ENCODE measurements around the gene FOXP1.

GRCh38 chr3:71144525-71145253 is 438.8 kb downstream of the FOXP1 start:
- no peak for TF ChIP-seq POLR2A (IDR thresholded peaks at IDR 0.05)
- TF ChIP-seq, protein P1, sequence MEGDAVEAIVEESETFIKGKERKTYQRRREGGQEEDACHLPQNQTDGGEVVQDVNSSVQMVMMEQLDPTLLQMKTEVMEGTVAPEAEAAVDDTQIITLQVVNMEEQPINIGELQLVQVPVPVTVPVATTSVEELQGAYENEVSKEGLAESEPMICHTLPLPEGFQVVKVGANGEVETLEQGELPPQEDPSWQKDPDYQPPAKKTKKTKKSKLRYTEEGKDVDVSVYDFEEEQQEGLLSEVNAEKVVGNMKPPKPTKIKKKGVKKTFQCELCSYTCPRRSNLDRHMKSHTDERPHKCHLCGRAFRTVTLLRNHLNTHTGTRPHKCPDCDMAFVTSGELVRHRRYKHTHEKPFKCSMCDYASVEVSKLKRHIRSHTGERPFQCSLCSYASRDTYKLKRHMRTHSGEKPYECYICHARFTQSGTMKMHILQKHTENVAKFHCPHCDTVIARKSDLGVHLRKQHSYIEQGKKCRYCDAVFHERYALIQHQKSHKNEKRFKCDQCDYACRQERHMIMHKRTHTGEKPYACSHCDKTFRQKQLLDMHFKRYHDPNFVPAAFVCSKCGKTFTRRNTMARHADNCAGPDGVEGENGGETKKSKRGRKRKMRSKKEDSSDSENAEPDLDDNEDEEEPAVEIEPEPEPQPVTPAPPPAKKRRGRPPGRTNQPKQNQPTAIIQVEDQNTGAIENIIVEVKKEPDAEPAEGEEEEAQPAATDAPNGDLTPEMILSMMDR (IDR thresholded peaks at IDR 0.05) = no peak
